Mammary microvascular endothelial cell (primary cell): ENCODE data around the gene OR8D4. TPM values are rescaled to one million over a fixed set of nuclear protein-coding genes. Genes with fewer than 3 reads are reported as not detected.

Source experiments
- total RNA-seq: library from RNA; depleted of rRNA; stranded (reverse); fragments of >200 nt; gene quantifications from 2 replicates; pipeline ENCODE4 v1.2.3, GENCODE V29; 2015

Gene OR8D4
- total RNA-seq, result not detected in 2 replicates

DNA sequence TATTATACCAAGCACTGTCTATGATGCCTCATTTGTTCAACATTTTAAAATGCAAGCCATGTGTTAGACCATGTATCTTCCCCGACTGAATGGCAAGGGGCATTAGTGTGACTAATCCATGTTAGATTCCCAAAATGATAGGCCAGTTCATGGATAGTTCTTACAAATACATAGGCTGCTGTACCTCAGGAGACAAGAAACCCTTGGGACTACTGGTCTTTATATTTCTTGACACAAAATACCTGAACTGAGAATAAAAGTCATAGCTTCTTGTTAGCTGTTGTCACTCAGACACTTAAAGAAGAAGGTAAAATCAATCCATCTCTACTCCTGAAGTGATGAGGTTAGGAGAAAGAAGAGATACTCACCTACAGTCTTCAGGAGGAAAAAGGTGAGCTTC lies at the start of gene OR8D4:
TSS of gene OR8D4 (plus strand) at position 301 of the 400 bp plus-strand sequence. CDS start 4,265 bp downstream, outside the sequence.

DNA sequence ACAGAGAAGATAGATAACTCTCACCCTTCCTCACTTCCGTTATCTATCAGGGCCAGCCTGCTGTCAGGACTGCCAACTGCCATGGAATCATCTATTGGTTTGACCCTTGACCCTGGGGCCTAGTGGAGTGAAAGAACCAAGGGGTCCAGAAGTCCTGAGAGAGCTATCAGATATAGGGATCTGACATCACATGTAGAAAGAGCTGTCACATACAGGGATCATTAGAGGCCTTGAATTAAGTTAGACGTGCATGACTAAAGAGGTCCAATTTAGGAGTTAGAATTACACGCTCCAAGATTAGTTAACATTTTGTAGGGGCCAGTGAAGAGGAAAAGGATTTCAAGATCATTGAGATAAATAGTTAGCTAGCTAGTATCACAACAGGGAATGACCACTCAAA lies 16.4 kb upstream of the OR8D4 start, which contains the start of gene TMEM225:
TSS of gene TMEM225 (minus strand) at position 101 of the 400 bp plus-strand sequence. CDS start 245 bp downstream, outside the sequence.

DNA sequence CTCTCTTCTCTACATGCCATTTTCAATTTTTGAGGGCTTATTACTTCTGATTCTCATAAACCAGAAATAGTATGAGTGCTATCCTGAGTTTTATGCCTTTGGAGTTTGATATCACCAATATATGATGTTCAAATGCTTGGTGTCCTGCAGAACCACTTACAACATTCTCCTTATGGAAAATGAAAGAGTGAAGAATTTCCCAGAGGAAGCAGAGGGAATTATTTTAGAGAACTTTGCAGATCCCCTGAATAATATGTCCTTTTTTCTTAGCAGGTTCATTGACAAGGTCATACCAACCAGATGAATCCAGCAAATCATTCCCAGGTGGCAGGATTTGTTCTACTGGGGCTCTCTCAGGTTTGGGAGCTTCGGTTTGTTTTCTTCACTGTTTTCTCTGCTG lies 37.4 kb downstream of the OR8D4 start, which contains the start of gene OR4D5:
TSS of gene OR4D5 (plus strand) at position 301 of the 400 bp plus-strand sequence. CDS start at position 301, 0 bp downstream.

DNA sequence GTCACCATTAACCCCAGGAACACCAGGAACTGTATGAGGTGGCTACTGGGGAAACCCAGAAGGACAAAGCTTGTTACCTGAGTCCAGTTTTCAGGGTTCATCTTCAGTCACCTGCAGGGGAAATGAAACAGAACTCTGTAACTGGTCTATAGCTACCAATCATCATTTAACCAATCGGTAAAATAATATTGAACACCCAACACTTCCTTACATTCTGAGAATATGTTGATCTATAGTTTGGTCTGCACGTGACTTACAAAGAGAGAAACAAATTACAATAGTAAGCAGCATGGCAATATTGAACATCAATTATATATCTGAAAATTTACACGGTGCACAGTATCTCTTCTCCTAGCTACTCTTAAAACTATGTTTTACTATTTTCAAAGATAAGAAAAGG lies 41.8 kb downstream of the OR8D4 start, which contains the start of gene OR6T1:
TSS of gene OR6T1 (minus strand) at position 101 of the 400 bp plus-strand sequence. CDS start at position 101, 0 bp downstream.

Other genes starting within 250 kb of the OR8D4 start
- gene SCN3B, start 247.5 kb upstream of the OR8D4 start, total RNA-seq, result 0.69 and 0.93 TPM in 2 replicates
- gene ZNF202, start 160.5 kb upstream of the OR8D4 start, total RNA-seq, result 5.0 and 7.6 TPM in 2 replicates
- gene OR6X1, start 147.6 kb upstream of the OR8D4 start, total RNA-seq, result not detected in 2 replicates
- not detected in 2 replicates for gene OR6M1, start 95.8 kb upstream of the OR8D4 start, total RNA-seq
- gene TMEM225, start 16.5 kb upstream of the OR8D4 start, total RNA-seq, result not detected in 2 replicates
- gene OR4D5, start 37.5 kb downstream of the OR8D4 start, total RNA-seq, result not detected in 2 replicates
- not detected in 2 replicates for gene OR6T1, start 41.7 kb downstream of the OR8D4 start, total RNA-seq
- gene OR10S1, start 75.6 kb downstream of the OR8D4 start, total RNA-seq, result not detected in 2 replicates
- not detected in 2 replicates for gene OR10G6, start 93.0 kb downstream of the OR8D4 start, total RNA-seq
- not detected in 2 replicates for gene OR10G4, start 110.8 kb downstream of the OR8D4 start, total RNA-seq
- gene OR10G9, start 120.8 kb downstream of the OR8D4 start, total RNA-seq, result not detected in 2 replicates
- gene OR10G8, start 124.6 kb downstream of the OR8D4 start, total RNA-seq, result not detected in 2 replicates
- not detected in 2 replicates for gene OR10G7, start 139.2 kb downstream of the OR8D4 start, total RNA-seq
- 4.8 and 5.8 TPM in 2 replicates for gene VWA5A, start 213.3 kb downstream of the OR8D4 start, total RNA-seq